Suppressor macrophage treated with lipopolysaccharide for 1 hour (primary cell): ENCODE measurements around the gene PKHD1.

Experiments used
- DNase-seq, 3 donors: peaks; one replicate each; pipeline ENCODE4 v3.0.0-alpha.2; 2020 to 2022

PKHD1 gene

DNA sequence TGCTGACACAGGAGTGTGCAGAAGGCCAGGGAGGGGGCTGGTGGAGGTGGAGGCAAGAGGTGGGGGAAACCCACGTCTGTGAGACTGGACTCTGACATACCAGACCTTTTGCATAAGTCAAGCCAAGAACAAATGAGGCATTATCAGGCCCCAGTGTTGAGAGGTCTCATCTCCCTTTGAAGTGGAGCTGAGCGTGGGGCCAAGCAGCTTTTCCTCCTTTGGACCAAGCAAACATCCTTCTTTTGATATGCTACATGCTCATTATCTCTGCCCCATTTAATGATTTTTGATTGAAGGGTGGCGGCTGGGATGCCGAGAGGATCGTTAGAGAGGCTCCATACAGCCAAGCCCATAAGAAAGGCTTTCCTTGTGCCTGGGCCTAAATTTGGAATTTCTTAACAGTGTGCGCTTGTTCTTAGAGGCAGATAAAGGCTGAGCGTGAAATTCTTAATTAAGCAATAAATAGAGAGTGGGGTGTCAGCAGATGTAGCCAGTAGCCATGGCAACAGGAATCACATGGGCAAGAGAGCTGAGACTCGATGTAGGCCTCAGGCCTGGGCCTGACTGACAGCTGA, 244.5 kb downstream of the PKHD1 start:
- DNase-seq = no peak

DNA sequence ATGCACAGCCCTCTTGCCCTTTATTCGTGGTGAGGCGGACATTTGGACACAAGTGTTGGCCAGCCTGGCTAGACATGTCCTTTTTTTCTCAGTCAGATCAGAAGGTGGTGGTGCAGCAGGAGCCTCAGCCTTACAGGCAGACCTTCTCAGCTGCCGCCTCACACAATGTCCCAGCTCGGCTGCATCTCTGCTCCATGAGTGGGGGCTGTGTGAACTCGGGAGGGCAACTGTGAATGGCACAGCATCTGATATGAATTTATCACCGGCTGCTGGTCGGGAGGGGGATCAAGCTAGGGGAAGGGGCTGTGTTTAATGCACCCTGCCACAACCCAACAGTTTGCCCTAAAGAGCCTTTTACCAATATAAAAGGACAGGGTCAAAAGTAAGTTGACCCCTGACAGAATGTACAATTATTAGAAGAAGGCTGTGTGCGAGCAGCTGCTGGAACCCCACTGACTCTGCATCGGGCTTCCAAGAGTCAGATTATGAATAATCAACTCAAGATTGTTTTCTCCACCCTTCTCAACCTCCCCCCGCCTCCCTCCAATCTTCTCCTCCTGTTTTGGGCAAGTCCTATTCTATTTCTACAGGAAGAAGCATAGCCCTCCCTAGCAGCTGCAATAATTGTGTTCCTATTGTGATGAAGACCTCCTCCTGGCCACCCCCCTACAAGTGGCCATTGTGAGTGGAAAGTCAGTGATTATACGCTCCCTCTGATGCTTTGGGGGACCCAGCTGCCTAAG, 245.2 kb downstream of the PKHD1 start:
- no peak for DNase-seq

DNA sequence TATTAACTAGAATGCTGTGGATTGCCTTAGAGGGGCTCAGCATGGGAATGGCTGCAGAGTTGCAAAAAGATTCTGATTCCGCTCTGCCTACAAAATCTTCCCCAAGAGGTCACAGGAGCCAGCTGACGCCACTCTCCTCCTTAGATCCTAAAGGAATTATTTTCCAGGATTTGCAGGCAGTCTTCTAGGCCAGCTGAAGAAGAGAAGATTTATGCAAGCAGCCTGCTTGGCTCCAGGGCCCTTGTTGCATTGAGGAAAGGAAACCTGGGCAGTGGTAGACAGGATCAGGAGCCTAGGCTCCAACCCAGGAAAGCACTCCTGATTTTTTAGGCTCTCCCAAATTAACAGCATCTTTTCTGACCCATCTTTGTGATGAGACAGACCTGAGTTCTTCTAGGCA, 245.8 kb downstream of the PKHD1 start:
- no peak for DNase-seq

DNA sequence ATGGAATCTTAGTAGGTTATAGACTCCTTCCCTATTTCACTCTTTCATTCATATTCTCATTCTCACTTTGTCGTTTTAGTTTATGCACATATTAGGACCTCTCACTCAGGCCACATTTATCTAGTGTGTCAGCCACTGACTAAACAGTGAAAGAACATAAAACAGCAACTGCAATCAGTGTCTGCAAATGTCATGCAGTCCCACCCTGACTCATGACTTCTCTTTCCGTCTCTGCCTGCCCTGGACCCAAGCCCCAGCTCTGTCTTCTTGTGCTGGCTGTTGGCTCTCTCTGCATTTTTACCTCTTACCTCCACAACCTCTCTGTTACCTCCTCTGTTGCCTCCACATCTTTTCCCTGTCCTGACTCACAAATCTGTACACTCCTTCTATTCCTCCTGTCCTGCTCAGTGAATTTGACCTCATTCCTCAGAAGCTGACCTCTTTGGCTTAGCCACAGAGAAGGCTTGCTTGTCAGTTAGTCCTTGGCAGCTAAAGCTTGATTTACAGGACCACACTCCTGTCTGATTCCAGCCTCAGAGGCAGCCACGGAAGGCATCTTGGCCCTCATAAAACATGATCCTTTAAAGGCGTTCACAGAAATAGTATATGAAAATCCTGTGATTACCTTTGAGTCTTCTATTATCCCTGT, 247.6 kb downstream of the PKHD1 start:
- no peak for DNase-seq

DNA sequence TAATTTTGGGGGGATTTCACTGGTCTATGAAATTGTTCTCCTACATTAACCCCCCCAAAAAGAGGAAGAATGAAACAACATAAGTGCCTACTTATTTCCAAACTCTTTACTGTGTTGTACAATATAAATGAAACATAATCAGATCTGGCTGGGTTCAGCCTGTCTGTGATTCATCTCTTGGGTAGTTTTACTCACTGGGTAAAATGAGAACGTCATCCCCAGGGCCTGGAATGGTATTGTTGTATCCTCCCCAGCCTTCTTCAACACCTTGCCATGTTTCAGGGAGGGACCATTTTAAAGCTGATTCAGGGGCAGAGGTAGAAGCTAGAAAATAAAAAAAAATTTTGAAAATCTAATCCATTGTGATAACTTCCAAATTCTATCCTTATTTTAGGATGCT, 256.7 kb downstream of the PKHD1 start:
- DNase-seq = no peak

DNA sequence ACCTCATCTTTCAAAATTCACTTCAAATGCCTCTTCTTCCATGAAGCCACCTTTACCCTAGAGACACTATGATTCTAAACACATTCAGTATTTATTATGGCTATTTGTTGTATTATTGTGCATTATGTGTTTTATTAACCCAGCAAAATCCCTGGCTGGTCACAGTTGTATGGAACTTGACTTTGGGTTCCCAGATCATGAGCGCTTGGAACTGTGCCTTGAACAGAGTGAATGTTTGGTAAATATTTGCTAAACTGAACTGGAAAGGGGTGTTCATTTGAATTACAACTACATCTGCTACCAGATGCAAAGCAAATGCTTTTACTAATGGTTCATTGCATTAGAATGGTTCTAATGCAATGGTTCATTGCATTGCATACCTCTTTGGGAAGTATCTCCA, 259.8 kb downstream of the PKHD1 start:
- no peak for DNase-seq

DNA sequence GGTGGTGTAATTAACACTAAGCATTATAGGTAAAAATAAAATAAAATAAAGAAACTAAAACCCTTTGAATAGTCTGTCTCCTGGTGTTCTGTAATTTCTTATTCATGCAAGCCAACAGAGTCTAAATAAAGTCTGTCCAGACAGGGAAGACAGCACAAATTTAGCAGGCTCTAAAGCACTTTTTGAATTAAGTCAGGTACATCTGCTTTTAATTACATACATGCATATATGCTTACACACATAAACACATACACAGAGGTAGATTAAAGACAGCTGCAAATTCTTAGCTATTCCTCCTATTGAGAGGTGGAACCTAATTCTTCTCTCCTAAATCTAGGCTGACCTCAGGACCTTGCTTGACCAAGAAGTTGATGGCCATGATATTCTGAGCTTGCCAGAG, 262.5 kb downstream of the PKHD1 start:
- no peak for DNase-seq

DNA sequence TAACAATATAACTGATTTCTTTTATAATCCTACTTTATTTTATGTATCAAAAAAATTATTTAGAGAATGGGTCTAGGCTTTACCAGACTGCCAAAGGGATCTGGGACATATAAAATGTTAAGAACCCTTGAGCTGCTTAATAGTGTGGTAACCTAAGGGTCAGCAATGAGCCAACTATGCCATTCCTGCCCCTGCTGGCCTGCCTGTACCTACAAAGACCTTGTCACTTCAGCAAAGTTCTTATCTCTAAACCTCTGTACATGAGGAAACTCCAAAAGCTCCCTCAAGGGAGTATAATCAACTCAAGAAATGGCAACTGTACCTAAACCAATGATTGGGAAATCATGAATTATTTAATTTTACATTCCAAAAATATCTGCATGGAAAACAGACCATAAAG, 266.9 kb downstream of the PKHD1 start:
- no peak for DNase-seq

DNA sequence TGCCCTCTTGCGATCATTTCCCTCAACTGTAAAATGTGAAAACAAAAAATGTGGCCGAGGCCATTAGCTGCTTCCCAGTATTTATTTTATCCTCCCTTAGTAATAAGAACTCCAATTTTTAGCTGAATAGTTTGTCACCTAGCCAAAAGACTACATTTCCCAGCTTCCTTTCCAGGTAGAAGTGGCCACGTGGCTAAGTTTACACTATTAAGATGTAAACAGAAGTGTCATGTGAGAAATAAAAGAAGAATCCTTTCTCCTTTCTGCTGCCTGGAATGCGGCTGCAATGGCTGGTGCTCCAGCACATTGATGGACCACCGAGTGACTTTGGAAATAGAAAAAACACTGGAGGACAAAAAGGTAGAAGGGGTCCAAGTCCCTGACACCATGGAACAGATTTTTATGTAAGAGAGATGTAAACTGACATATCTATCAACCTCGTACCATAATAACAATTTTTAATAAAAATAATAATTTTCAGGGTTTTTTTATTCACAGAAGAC, 268.8 kb downstream of the PKHD1 start:
- DNase-seq = no peak

DNA sequence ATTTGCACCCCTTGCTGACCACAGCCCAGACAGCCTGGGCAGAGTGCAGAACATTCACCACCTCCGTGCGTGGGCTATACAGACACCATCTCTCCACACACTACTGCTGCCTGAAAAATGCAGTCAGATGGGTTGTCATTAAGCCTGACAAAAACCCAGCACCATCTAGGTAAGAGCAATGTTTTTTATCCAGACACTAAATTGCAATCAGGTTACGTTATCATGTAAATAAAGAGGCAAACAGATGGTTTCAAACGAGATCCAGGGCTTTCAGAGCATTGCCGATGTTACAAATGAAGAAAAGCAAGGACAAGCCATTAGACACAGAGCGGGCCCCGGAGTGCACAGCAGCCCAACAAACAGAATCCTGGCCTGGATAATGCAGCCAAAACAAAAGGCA, 269.6 kb downstream of the PKHD1 start:
- no peak for DNase-seq

DNA sequence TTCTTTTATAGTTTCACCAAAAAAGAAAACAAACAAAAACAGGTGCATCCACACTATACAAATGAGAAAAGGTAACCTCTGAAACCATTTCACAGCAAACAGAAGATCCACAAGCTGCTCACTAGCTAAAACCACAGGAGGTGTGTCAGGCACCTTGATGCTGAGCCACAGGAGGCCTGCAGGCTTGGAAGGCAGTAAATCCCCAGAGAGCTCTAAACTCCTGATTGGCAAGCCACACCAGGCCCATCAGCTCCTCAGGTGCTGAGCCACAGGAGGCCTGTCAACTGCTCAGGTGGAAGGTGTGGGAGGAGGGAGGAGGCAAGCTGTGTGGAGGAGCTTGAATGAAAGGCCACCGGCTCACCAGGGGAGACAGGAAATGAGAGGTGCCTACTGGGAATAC, 273.0 kb downstream of the PKHD1 start:
- no peak for DNase-seq

DNA sequence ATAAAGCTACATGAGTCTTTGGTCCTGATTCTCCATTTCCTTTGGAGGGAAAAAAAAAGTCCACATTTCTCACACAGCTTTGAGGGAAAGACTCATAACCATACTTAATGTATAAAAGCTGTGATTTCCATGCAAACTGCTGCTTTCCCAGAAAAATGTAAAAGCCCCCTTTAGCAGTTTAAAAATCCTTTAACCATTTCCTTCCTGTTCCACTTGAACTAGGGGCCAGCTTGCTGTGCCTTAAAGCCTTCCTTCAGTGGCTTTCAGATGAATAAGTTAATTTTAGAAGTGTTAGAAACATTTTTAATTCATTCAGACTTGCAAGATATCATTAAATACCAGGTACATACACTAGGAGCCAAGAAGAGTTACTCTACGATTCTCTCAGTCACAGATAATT, 273.5 kb downstream of the PKHD1 start:
- no peak for DNase-seq

DNA sequence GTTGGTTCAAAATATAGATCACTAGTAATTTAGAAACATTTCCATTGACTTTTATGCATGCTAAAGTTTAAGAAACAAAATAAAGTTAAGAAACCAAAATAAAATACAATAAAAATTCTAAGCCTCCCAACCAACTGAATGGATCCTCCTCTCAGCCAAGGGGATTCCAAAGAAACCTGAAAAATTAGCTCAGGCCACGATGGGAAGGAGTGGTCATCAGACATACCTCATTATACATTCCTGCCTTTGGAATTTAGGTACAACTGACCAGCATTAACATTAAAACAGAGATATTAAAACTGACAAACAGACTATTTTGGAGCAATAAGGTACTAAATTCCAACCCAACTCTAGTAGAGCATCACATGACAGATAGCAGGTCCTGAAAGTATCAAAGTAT, 275.2 kb downstream of the PKHD1 start:
- DNase-seq = no peak

DNA sequence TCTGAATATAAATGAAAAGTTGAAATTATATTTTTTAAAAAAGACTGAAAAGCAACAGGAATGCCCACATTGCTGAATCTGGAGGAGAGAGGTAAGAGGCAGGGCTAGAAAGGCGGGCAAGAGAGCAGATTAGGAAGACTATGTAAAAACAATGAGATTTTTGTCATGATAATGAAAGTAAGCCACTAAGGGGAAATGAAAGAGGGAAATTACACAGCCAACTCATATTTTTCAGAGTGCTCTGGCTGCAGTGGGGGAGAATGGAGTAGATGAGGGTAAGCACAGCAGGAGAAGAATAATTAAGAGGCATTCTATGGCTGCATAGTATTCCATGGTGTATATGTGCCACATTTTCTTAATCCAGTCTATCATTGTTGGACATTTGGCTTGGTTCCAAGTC, 281.9 kb downstream of the PKHD1 start:
- no peak for DNase-seq

DNA sequence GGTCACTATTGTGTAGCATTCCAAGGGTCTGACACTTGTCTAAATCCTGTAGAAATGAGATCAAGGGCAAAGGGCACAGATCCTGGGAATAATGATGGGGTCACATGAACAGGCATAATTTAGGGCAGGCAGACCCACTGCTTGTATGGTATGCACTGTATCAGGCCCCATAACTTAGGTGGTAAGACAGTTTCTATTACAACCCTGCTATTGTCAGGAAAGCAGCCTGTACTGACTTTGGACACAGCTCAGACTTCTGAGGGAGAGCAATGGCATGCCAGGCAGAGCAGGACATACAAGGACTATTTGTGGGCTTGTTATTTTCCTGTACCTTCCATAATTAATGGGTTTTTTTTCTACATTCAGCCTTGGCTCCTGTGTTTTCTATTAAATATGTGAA, 286.8 kb downstream of the PKHD1 start:
- no peak for DNase-seq

DNA sequence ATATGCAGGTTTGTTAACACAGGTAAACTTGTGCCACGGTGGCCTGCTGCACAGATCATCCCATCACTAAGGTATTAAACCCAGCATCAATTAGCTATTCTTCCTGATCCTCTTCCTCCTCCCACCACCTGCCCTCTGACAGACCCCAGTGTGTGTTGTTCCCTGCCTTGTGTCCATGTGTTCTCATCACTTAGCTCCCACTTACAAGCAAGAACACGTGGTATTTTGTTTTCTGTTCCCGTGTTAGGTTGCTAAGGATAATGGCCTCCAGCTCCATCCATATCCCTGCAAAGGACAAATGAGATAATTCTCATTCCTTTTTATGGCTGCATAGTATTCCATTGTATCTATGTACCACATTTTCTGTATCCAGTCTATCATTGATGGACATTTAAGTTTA, 294.0 kb downstream of the PKHD1 start:
- no peak for DNase-seq

DNA sequence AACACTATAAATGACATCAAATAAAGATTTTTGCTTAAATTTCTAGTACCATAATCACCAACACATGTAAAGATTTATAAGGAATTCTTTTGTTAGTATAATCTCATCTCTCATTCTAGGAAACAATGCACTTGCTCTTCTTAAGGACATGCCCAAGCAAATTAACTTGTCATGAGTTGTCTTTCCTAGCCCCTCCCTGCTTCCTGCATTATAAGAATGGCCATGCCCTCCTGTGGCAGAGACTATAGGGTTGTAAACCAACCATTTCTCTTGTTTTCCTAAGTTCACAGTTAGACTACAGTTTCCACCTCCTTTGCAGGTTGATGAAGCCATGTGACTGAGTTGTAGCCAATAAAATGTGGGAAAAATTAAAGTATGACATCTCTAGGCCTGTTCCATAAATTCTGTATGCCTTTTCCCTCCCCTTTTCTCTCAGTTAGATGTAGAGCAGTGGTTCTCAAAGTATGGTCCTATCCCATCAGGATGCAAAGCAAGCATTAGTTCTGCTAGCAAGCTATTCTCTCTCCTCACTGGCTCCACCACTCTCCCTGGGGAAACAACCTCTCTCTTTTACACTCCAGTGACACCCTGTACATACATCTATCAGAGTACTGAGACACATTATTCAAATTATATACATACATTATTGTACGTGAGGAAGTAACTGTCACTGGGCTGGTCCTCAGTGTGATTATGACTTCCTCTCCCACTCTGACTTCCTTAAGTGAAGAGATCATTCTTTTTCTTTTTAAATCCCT, 295.0 kb downstream of the PKHD1 start:
- DNase-seq = no peak

DNA sequence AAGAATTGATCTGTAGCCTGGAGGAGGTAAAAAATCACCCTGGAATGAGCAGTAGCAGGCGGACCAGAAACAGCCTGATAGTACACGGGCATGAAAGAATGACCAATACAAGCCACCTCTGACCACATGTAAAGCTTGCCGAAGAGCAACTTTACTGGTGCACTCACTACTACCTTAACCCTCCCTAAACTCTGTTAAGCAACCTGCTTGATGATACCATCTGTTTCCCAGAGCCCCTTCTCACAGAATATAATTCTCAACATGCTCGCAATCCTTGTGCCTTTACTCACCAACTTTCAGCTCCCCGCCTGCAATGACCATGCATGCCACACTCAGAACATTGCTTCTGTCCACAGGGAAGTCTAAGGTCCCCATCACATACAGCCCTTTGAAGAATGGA, 296.5 kb downstream of the PKHD1 start:
- DNase-seq = no peak

DNA sequence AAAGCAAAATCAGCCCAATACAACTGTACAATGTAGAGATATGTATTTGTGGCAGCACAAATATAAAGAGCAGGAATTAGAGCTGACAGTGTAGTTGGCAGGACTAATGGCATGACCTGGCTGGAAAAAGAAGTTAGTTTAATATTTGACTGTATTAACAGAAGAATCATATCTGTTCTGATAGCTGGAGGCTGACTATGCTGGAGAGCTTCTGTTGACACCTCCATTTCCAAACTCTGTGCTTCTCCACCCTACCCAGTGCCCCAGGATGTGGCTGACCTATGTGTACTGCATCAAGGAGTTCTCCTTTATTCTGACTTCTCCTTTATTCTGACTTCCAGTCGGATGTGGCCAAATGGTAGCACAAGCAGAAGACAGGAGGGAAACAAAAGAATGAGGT, 299.3 kb downstream of the PKHD1 start:
- no peak for DNase-seq

DNA sequence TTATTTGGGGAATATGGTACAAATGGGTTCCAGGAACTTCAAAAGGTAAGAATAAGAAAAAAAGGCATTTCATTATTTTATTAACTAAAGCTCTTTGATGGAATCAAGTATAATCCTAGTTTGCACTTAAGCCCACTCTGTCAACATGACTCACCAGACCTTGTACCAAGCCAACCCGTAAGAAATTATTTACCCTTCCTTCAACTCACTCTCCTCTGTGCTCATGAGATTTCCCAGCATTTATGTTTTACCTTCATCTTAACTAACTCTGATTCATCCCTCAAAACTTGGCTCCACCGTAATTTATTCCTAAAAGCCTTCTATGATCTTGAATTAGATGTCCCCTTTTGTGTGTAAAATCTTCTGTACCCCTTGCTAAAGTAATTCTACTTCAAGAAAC, 308.7 kb downstream of the PKHD1 start:
- DNase-seq = no peak

DNA sequence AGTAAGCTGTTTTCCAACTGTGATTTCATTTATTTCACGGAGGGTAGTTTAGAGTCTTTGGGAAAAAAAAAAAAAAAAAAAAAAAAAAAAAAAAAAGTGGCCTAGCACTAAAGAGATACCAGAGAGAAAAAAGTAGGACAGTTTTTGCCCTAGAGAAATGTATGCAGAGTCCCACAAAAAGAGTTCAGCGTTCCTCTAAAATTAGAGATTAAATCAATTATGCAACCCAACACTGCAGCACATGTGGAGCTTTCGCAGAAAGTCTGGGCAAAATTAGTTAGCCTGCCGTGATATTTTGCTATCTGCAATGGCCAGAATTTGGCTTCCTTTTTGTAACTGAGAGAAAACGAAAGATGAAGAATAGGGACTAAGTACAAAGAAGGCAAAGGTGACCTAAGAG, 309.8 kb downstream of the PKHD1 start:
- DNase-seq = no peak

DNA sequence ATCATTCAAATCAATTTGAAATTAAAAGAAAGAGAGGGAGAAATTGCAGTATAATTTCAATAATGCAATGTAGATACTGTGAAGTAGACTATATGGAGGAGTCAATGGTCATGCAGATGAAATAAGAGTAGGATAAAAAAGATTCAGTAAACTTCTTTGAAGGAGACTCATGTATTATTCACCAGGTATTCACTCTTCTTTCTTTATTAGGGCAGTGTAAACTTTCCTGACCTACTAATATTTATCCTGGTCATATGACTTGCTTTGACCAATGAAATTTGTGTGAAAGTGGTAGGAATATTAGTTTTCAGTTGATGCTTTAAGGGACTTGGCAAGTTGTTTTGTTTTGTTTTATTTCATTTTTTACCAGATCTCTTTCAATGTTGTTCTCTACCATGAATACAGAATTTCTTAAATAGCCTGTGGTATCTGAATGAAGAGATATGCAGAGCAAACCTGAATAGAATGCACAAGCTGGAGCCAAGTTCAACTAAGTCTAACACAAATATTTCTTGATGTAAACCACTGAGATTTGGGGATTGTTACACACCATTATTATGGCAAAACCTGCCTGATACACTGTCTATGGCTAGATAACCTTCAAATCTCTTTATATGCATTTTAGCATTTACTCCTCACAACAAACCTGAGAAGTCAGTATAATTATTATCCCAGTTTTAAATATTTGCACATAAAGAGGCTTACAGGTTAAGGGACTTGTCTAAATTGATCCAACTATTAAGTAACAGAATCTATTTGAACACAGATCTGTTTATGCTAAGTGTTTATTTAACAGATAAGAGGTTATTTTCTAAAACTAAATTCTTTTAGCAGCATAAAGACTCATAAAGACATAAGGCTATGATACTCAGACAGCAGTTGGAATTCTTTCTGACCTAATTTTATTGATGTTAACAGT, 311.2 kb downstream of the PKHD1 start:
- no peak for DNase-seq

DNA sequence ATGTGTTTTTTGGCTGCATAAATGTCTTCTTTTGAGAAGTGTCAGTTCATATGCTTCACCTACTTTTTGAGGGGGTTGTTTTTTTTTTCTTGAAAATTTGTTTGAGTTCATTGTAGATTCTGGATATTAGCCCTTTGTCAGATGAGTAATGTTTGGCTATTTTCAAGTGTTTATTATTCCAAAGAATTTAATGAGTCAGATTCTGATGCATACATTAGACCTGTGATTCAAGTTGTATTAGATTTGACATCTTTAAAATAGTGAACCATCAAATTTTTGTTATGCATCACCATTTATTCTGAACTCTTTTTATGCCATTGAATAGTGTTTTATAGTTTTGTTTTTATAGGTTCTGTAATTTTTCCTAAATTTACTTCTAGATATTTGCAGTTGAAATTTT, 319.3 kb downstream of the PKHD1 start:
- no peak for DNase-seq
